HCT116 (cell line): ENCODE data around the gene GALP. TPM values are rescaled to one million over a fixed set of nuclear protein-coding genes. Genes with fewer than 3 reads are reported as not detected.

Source experiments
- ATAC-seq: fragments of 200-7000 bp; cut with Tn5 transposase; 2 replicates; pipeline ENCODE4 v1.9.1; 2020; ENCODE audit warnings: mild to moderate bottlenecking, moderate library complexity
- BruUV-seq: library from RNA; stranded (reverse); fragments of 400-500 nt; replicated peaks from 2 replicates; lab custom pipeline; 2021; lab: Mats Ljungman, UMichigan
- CTCF ChIA-PET: fragments of 300-600 bp; sonication (Branson Sonifier 250); formaldehyde crosslinking; loops from one replicate; lab custom pipeline; 2021; ENCODE audit warnings: antibody characterized with exemption; lab: Charles Lee
- POLR2A ChIA-PET: fragments of 300-600, 350-600 bp; sonication (Branson Sonifier 250); formaldehyde crosslinking; loops from one replicate; lab custom pipeline; 2021; ENCODE audit warnings: antibody characterized with exemption; lab: Charles Lee
- RAD21 ChIA-PET, 2 experiments: fragments of 300-600 bp; sonication (Branson Sonifier 250); formaldehyde crosslinking; loops; one replicate each; lab custom pipeline; 2023; ENCODE audit warnings: low total read pairs in 2 of 2; ENCODE audit not compliant: uncharacterized antibody in 2 of 2, unreplicated experiment in 2 of 2, low non-redundant PET in 1 of 2; lab: Charles Lee
- DNase-seq: peaks from one replicate; pipeline ENCODE4 v3.0.0-alpha.2; 2010; ENCODE audit warnings: low read depth, low spot score
- H2AFZ ChIP-seq: fragments of 200-600 bp; shearing (Covaris generic), sonication (generic); 2 replicates; pipeline ENCODE4 v1.6.1; 2017; ENCODE audit warnings: low read depth, mixed run types, mixed read lengths, antibody characterized with exemption, low read length; ENCODE audit not compliant: poor library complexity, severe bottlenecking
- H3K27ac ChIP-seq: 2 replicates; pipeline ENCODE4 v1.5.1; 2012; ENCODE audit warnings: low read depth, low read length
- H3K27me3 ChIP-seq: fragments of 200-600 bp; sonication (generic); 2 replicates; pipeline ENCODE4 v1.6.1; 2016; ENCODE audit warnings: mixed run types, low read length, mixed read lengths; ENCODE audit not compliant: insufficient read depth
- H3K36me3 ChIP-seq, 2 experiments: fragments of 200-500 bp in 1 of 2; fragments of 200-600 bp in 1 of 2; sonication (Bioruptor generic) in 1 of 2; sonication (generic) in 1 of 2; 2 replicates each; pipeline versions ENCODE4 v1.5.1 to v1.6.1; 2014 to 2016; ENCODE audit warnings: low read length in 2 of 2, inconsistent platforms in 1 of 2, mixed read lengths in 1 of 2, mixed run types in 1 of 2; ENCODE audit not compliant: insufficient read depth in 2 of 2, control insufficient read depth in 1 of 2
- H3K4me1 ChIP-seq, 2 experiments: fragments of 200-600 bp in 1 of 2; sonication (generic) in 1 of 2; 2 replicates each; pipeline versions ENCODE4 v1.5.1 to v1.6.1; 2012 to 2017; ENCODE audit warnings: low read length in 2 of 2, inconsistent platforms in 1 of 2, mild to moderate bottlenecking in 1 of 2, mixed read lengths in 1 of 2, mixed run types in 1 of 2, moderate library complexity in 1 of 2; ENCODE audit not compliant: insufficient read depth in 2 of 2, control insufficient read depth in 1 of 2
- H3K4me2 ChIP-seq: fragments of 200-600 bp; sonication (generic); 2 replicates; pipeline ENCODE4 v1.6.1; 2017; ENCODE audit warnings: mixed run types, low read length, mixed read lengths
- H3K4me3 ChIP-seq, 2 experiments: fragments of 200-600 bp in 1 of 2; sonication (generic) in 1 of 2; replicated peaks in 1 of 2; 2 replicates each; pipeline ENCODE4 v1.5.1; 2011 to 2016; ENCODE audit warnings: low read length in 2 of 2, control low read depth in 1 of 2, low read depth in 1 of 2, mild to moderate bottlenecking in 1 of 2, mixed read lengths in 1 of 2, mixed run types in 1 of 2
- H3K79me2 ChIP-seq: fragments of 200-600 bp; sonication (generic); 2 replicates; pipeline ENCODE4 v1.6.1; 2017; ENCODE audit warnings: mild to moderate bottlenecking, mixed run types, low read length, moderate library complexity, mixed read lengths; ENCODE audit not compliant: insufficient read depth
- H3K9ac ChIP-seq: fragments of 200-600 bp; sonication (generic); 2 replicates; pipeline ENCODE4 v1.6.1; 2016; ENCODE audit warnings: low read length, mixed read lengths
- H3K9me2 ChIP-seq: fragments of 200-600 bp; sonication (generic), shearing (Covaris generic); 2 replicates; pipeline ENCODE4 v1.6.1; 2017; ENCODE audit warnings: mixed run types, mild to moderate bottlenecking, moderate library complexity; ENCODE audit not compliant: insufficient read depth
- H3K9me3 ChIP-seq, 2 experiments: fragments of 200-500 bp in 1 of 2; fragments of 200-600 bp in 1 of 2; sonication (Bioruptor generic) in 1 of 2; sonication (generic) in 1 of 2; 2 replicates each; pipeline ENCODE4 v1.6.1; 2014 to 2017; ENCODE audit warnings: low read length in 2 of 2, mixed read lengths in 2 of 2, inconsistent platforms in 1 of 2, low read depth in 1 of 2, mild to moderate bottlenecking in 1 of 2, mixed run types in 1 of 2, moderate library complexity in 1 of 2; ENCODE audit not compliant: control insufficient read depth in 1 of 2, insufficient read depth in 1 of 2
- H4K20me1 ChIP-seq: fragments of 200-600 bp; sonication (generic), shearing (Covaris generic); 2 replicates; pipeline ENCODE4 v1.6.1; 2017; ENCODE audit warnings: mixed run types, mild to moderate bottlenecking, moderate library complexity; ENCODE audit not compliant: insufficient read depth
- CBX3 ChIP-seq: IDR thresholded peaks from 2 replicates; pipeline ENCODE4 v1.6.1; 2012; ENCODE audit warnings: low read depth
- CTCF ChIP-seq, 3 experiments: fragments of 200-600 bp in 1 of 3; sonication (generic) in 1 of 3; IDR thresholded peaks in 2 of 3; conservative IDR thresholded peaks in 1 of 3; 2 replicates each; pipeline ENCODE4 v1.5.1; 2012 to 2017; ENCODE audit warnings: low read depth in 2 of 3, low read length in 2 of 3, antibody characterized with exemption in 1 of 3, borderline replicate concordance in 1 of 3, control low read depth in 1 of 3, mild to moderate bottlenecking in 1 of 3, mixed read lengths in 1 of 3, mixed run types in 1 of 3, moderate library complexity in 1 of 3; ENCODE audit not compliant: insufficient read depth in 1 of 3
- ELF1 ChIP-seq: IDR thresholded peaks from 2 replicates; pipeline ENCODE4 v1.6.1; 2012; ENCODE audit warnings: low read depth, borderline replicate concordance
- EZH2 ChIP-seq: fragments of 200-600 bp; sonication (generic); IDR thresholded peaks from 2 replicates; pipeline ENCODE4 v1.6.1; 2017; ENCODE audit warnings: antibody characterized with exemption, mixed run types
- FOSL1 ChIP-seq: IDR thresholded peaks from 2 replicates; pipeline ENCODE4 v1.6.1; 2012; ENCODE audit warnings: low read depth
- POLR2A ChIP-seq: IDR thresholded peaks from 2 replicates; pipeline ENCODE4 v1.7.0; 2011; ENCODE audit warnings: borderline replicate concordance; ENCODE audit not compliant: insufficient read depth, insufficient read length; ENCODE audit errors: extremely low read depth
- POLR2AphosphoS5 ChIP-seq: IDR thresholded peaks from 2 replicates; pipeline ENCODE4 v1.6.1; 2011; ENCODE audit warnings: mild to moderate bottlenecking, low read depth, low read length, moderate library complexity
- SP1 ChIP-seq: IDR thresholded peaks from 2 replicates; pipeline ENCODE4 v1.6.1; 2012; ENCODE audit warnings: low read depth
- SRF ChIP-seq: IDR thresholded peaks from 2 replicates; pipeline ENCODE4 v1.6.1; 2012; ENCODE audit warnings: low read depth
- TCF7L2 ChIP-seq: IDR thresholded peaks from 2 replicates; pipeline ENCODE4 v1.7.0; 2011; ENCODE audit warnings: borderline replicate concordance, inconsistent platforms; ENCODE audit not compliant: insufficient read depth, insufficient read length; ENCODE audit errors: extremely low read depth
- YY1 ChIP-seq: IDR thresholded peaks from 2 replicates; pipeline ENCODE4 v1.6.1; 2011; ENCODE audit warnings: low read length, low read depth, moderate library complexity, mild to moderate bottlenecking; ENCODE audit not compliant: insufficient replicate concordance; ENCODE audit errors: extremely low read depth
- ZBTB33 ChIP-seq: IDR thresholded peaks from 2 replicates; pipeline ENCODE4 v1.6.1; 2011; ENCODE audit warnings: mild to moderate bottlenecking, low read length, moderate library complexity; ENCODE audit not compliant: insufficient replicate concordance; ENCODE audit errors: extremely low read depth
- ZFX ChIP-seq: fragments of 450-650 bp; IDR thresholded peaks from 2 replicates; pipeline ENCODE4 v1.6.1; 2017
- intact Hi-C: fragments of 100-400 bp; cut with micrococcal nuclease; formaldehyde crosslinking; loops from 2 replicates; pipeline ENCODE4 v1.10.0; 2022
- total RNA-seq: library from RNA; stranded (reverse); gene quantifications from one replicate; pipeline ENCODE4 v1.2.1, GENCODE V29; 2021; ENCODE audit not compliant: unreplicated experiment
- TF ChIP-seq, protein P1 (sequence below): IDR thresholded peaks from 2 replicates; pipeline ENCODE4 v1.6.1; 2012; ENCODE audit warnings: low read depth

GALP gene
- total RNA-seq, 1 experiment from 2014 or later = not detected

DNA sequence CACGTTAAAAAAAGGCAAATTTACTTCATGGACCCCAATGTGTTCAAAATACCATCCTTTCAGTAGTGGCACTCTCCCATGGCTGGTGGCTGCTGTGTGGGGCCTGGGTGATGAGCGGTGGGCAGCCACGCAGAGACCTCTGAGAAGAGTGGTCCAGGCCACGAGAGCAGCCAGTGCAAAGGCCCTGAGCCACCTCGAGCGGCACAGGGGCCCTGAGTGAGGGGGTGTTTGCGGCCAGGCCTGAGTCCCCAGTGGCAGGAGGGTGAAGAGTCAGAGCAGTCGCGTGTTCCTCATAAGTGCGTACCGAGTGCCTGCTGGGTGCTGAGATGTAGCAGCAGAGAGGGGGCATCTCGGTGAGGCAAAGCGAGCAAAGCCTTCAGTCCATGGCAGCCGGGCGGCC, 27.7 kb upstream of the GALP start:
- CTCF ChIA-PET = no interaction called here
- H3K9me3 ChIP-seq = no peaks in the 10 kb centered on the region
- intact Hi-C loops = no loop called here
- no peaks in the 10 kb centered on the region for H3K36me3 ChIP-seq
- H3K9ac ChIP-seq = no peak overlapping the region
- no peaks in the 10 kb centered on the region; the same call in 1 of the 2 replicates for H3K79me2 ChIP-seq
- H3K4me2 ChIP-seq = no peak overlapping the region
- no peaks in the 10 kb centered on the region for H4K20me1 ChIP-seq
- H3K4me1 ChIP-seq = no peaks in the 10 kb centered on the region
- H3K9me2 ChIP-seq = no peaks in the 10 kb centered on the region
- H3K27ac ChIP-seq = no peak overlapping the region
- H3K27me3 ChIP-seq = no peaks in the 10 kb centered on the region
- DNase-seq (no peak), ATAC-seq (no peak)
- no peak overlapping the region for H2AFZ ChIP-seq
- H3K4me3 ChIP-seq = no peak overlapping the region
- RAD21 ChIA-PET = no interaction called here
- POLR2A ChIA-PET = no interaction called here
- TF ChIP-seq, protein P1, sequence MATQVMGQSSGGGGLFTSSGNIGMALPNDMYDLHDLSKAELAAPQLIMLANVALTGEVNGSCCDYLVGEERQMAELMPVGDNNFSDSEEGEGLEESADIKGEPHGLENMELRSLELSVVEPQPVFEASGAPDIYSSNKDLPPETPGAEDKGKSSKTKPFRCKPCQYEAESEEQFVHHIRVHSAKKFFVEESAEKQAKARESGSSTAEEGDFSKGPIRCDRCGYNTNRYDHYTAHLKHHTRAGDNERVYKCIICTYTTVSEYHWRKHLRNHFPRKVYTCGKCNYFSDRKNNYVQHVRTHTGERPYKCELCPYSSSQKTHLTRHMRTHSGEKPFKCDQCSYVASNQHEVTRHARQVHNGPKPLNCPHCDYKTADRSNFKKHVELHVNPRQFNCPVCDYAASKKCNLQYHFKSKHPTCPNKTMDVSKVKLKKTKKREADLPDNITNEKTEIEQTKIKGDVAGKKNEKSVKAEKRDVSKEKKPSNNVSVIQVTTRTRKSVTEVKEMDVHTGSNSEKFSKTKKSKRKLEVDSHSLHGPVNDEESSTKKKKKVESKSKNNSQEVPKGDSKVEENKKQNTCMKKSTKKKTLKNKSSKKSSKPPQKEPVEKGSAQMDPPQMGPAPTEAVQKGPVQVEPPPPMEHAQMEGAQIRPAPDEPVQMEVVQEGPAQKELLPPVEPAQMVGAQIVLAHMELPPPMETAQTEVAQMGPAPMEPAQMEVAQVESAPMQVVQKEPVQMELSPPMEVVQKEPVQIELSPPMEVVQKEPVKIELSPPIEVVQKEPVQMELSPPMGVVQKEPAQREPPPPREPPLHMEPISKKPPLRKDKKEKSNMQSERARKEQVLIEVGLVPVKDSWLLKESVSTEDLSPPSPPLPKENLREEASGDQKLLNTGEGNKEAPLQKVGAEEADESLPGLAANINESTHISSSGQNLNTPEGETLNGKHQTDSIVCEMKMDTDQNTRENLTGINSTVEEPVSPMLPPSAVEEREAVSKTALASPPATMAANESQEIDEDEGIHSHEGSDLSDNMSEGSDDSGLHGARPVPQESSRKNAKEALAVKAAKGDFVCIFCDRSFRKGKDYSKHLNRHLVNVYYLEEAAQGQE = no peak
- TF ChIP-seq POLR2AphosphoS5 (no peak), CBX3 (no peak), EZH2 (no peak), POLR2A (no peak), SRF (no peak), ELF1 (no peak), SP1 (no peak), CTCF (IDR thresholded peaks at IDR 0.05 in 2 of 3, conservative IDR thresholded peaks at IDR 0.05 in 1 of 3; ENCODE audit: borderline replicate concordance in 1 of 3, insufficient read depth in 1 of 3, low read depth in 2 of 3, low read length in 2 of 3) (no peak), ZFX (no peak), YY1 (no peak), FOSL1 (no peak), TCF7L2 (no peak), ZBTB33 (no peak)
- BruUV-seq = no TSS peak
